ENCODE measurements around the gene ITGA2B.

Gene ITGA2B

DNA sequence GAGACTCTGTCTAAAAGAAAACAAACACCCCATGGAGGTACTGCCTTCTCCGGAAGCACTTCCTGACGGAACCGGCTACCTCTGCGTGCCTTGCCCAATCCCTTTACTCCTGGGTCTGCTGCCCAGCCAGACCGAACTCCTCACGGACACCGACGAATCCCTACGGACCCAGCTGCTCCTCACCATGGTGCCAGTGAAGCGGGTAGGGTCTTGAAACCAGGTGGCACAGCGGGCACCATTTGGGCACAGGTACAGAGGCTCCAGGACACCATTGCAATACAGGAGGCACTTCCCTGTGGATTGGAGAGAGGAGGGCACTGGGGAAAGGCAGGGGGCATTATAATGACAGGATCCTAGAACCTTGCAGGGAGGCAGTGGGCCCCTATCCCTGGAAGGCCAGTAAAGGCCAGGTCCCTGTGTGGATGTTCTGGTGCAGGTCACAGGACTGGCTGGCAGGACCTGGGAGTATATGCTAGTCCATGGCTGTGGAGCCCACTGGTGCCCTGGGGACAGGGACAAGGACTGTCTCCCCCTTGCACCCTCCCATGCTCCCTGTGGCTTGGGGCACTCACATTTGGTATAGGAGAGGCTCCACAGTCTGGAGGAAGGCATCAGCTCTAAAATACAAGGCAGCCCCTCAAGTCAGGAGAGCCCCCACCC, 67.1 kb downstream of the ITGA2B start:
- Histone ChIP-seq H3K27me3 (ENCODE audit: control insufficient read depth in 2 of 2, insufficient read depth in 2 of 2, low read length in 2 of 2) (peaks cover 0 to 5% of the 10 kb centered on the region in 2 donors), H3K9me3 (ENCODE audit: control insufficient read depth in 2 of 2, low read length in 2 of 2) (no peaks in the 10 kb centered on the region), H3K36me3 (ENCODE audit: control insufficient read depth in 2 of 2, insufficient read depth in 2 of 2, low read length in 2 of 2) (peaks cover 11 to 31% of the 10 kb centered on the region in 2 donors), H3K4me3 (ENCODE audit: low read length in 2 of 2) (no peak overlapping the region), H3K4me1 (ENCODE audit: control insufficient read depth in 2 of 2, insufficient read depth in 2 of 2, low read length in 2 of 2) (peaks cover 8 to 13% of the 10 kb centered on the region in 2 donors), H3K27ac (ENCODE audit: low read depth in 2 of 2, low read length in 2 of 2) (no peak overlapping the region), H3K9ac (ENCODE audit: low read depth in 1 of 2, low read length in 2 of 2) (no peak overlapping the region)

All from mucosa of rectum (tissue), 2 donors.